ENCODE measurements around the gene ZDHHC12. TPM values are rescaled to one million over a fixed set of nuclear protein-coding genes. Genes with fewer than 3 reads are reported as not detected.
"Not testable (repeated sequence)": the region's sequence is repeated elsewhere in the genome, so short reads cannot be mapped to it uniquely, and the experiment has no call there.

ZDHHC12 gene
- total and polyA plus RNA-seq, 4 donors: 24.7 to 48.2 (median 30.3) TPM

- H3K4me1 ChIP-seq (ENCODE audit: control insufficient read depth in 4 of 4, insufficient read depth in 4 of 4, low read length in 3 of 4); DNase-seq (ENCODE audit: low spot score); H3K27me3 ChIP-seq (ENCODE audit: control insufficient read depth in 4 of 4, insufficient read depth in 4 of 4, low read length in 3 of 4); H3K9me3 ChIP-seq (ENCODE audit: control insufficient read depth in 4 of 4, low read length in 3 of 4); H3K4me3 ChIP-seq (ENCODE audit: low read depth in 1 of 3, low read length in 3 of 3); H3K9ac ChIP-seq (ENCODE audit: low read depth in 1 of 2, low read length in 2 of 2); H3K27ac ChIP-seq (ENCODE audit: low read depth in 1 of 2, low read length in 2 of 2): not testable (repeated sequence)
- WGBS: 94% methylated on average over 30 of the region's 30 CpGs
- peaks cover 3 to 11% (median 7%) of the 10 kb centered on the region in 4 donors for H3K36me3 ChIP-seq (ENCODE audit: control insufficient read depth in 4 of 4, insufficient read depth in 3 of 4, low read depth in 1 of 4, low read length in 3 of 4)
Observed at GRCh38 chr9:128699096-128699795, 24.7 kb downstream of the ZDHHC12 start.

- Histone ChIP-seq H3K27me3 (ENCODE audit: control insufficient read depth in 4 of 4, insufficient read depth in 4 of 4, low read length in 3 of 4) (no peaks in the 10 kb centered on the region), H3K9ac (ENCODE audit: low read depth in 1 of 2, low read length in 2 of 2) (no peak overlapping the region), H3K4me3 (ENCODE audit: low read depth in 1 of 3, low read length in 3 of 3) (no peak overlapping the region), H3K36me3 (ENCODE audit: control insufficient read depth in 4 of 4, insufficient read depth in 3 of 4, low read depth in 1 of 4, low read length in 3 of 4) (peaks cover 4 to 30% (median 25%) of the 10 kb centered on the region in 4 donors), H3K9me3 (ENCODE audit: control insufficient read depth in 4 of 4, low read length in 3 of 4) (no peaks in the 10 kb centered on the region), H3K4me1 (ENCODE audit: control insufficient read depth in 4 of 4, insufficient read depth in 4 of 4, low read length in 3 of 4) (peaks cover 0 to 3% (median 0%) of the 10 kb centered on the region in 4 donors), H3K27ac (ENCODE audit: low read depth in 1 of 2, low read length in 2 of 2) (no peak overlapping the region)
- TF ChIP-seq TAF1 (conservative IDR thresholded peaks at IDR 0.05): no peak
- TF ChIP-seq RAD21 (IDR thresholded peaks at IDR 0.05): no peak
- no peak for TF ChIP-seq ATF3 (IDR thresholded peaks at IDR 0.05)
- TF ChIP-seq RXRA (IDR thresholded peaks at IDR 0.05): no peak
- no peak for TF ChIP-seq SP1 (IDR thresholded peaks at IDR 0.05)
- TF ChIP-seq REST (IDR thresholded peaks at IDR 0.05): no peak
- no peak for TF ChIP-seq FOXA1 (IDR thresholded peaks at IDR 0.05)
- no peak for DNase-seq (ENCODE audit: low spot score)
- 79% methylated on average over 8 of the region's 8 CpGs for WGBS
Observed at GRCh38 chr9:128696923-128697707, 26.8 kb downstream of the ZDHHC12 start.

- no peak overlapping the region for H3K27ac ChIP-seq (ENCODE audit: low read depth in 1 of 2, low read length in 2 of 2)
- H3K4me1 ChIP-seq (ENCODE audit: control insufficient read depth in 4 of 4, insufficient read depth in 4 of 4, low read length in 3 of 4): peaks cover 0 to 14% (median 8%) of the 10 kb centered on the region in 4 donors
- DNase-seq (ENCODE audit: low spot score): no peak
- no peaks in the 10 kb centered on the region for H3K9me3 ChIP-seq (ENCODE audit: control insufficient read depth in 4 of 4, low read length in 3 of 4)
- no peak overlapping the region for H3K9ac ChIP-seq (ENCODE audit: low read depth in 1 of 2, low read length in 2 of 2)
- TF ChIP-seq RXRA (IDR thresholded peaks at IDR 0.05): no peak
- TF ChIP-seq ZBTB33 (IDR thresholded peaks at IDR 0.05): no peak
- TF ChIP-seq ATF3 (IDR thresholded peaks at IDR 0.05): no peak
- no peak for TF ChIP-seq CTCF (IDR thresholded peaks at IDR 0.05; ENCODE audit: low read depth, low read length, missing input control)
- TF ChIP-seq FOXA1 (IDR thresholded peaks at IDR 0.05): no peak
- TF ChIP-seq HNF4A (conservative IDR thresholded peaks at IDR 0.05): no peak
- no peak overlapping the region for H3K4me3 ChIP-seq (ENCODE audit: low read depth in 1 of 3, low read length in 3 of 3)
- H3K36me3 ChIP-seq (ENCODE audit: control insufficient read depth in 4 of 4, insufficient read depth in 3 of 4, low read depth in 1 of 4, low read length in 3 of 4): peaks cover 7 to 39% (median 29%) of the 10 kb centered on the region in 4 donors
- 85% methylated on average over 6 of the region's 6 CpGs for WGBS
- H3K27me3 ChIP-seq (ENCODE audit: control insufficient read depth in 4 of 4, insufficient read depth in 4 of 4, low read length in 3 of 4): no peaks in the 10 kb centered on the region
Observed at GRCh38 chr9:128694344-128694743, 29.6 kb downstream of the ZDHHC12 start.

- H3K4me3 ChIP-seq (ENCODE audit: low read depth in 1 of 3, low read length in 3 of 3); DNase-seq (ENCODE audit: low spot score); H3K9ac ChIP-seq (ENCODE audit: low read depth in 1 of 2, low read length in 2 of 2); H3K9me3 ChIP-seq (ENCODE audit: control insufficient read depth in 4 of 4, low read length in 3 of 4); H3K27ac ChIP-seq (ENCODE audit: low read depth in 1 of 2, low read length in 2 of 2); H3K27me3 ChIP-seq (ENCODE audit: control insufficient read depth in 4 of 4, insufficient read depth in 4 of 4, low read length in 3 of 4): not testable (repeated sequence)
- H3K36me3 ChIP-seq (ENCODE audit: control insufficient read depth in 4 of 4, insufficient read depth in 3 of 4, low read depth in 1 of 4, low read length in 3 of 4): peaks cover 7 to 39% (median 29%) of the 10 kb centered on the region in 4 donors
- H3K4me1 ChIP-seq (ENCODE audit: control insufficient read depth in 4 of 4, insufficient read depth in 4 of 4, low read length in 3 of 4): peaks cover 0 to 14% (median 8%) of the 10 kb centered on the region in 4 donors
- WGBS: 93% methylated on average over 3 of the region's 3 CpGs
Observed at GRCh38 chr9:128693738-128694137, 30.2 kb downstream of the ZDHHC12 start.

Measured in liver (tissue), 9 donors.